Effector memory CD8-positive, alpha-beta T cell (primary cell): ENCODE data around the gene SERPINA5.

ENCODE experiments used
- ATAC-seq: fragments of 150-1000 bp; cut with Tn5 transposase; replicated peaks from 2 replicates; pipeline ENCODE4 v1.10.0; 2021; ENCODE audit warnings: mild to moderate bottlenecking, moderate library complexity
- DNase-seq, 3 experiments: peaks; one replicate each; pipeline ENCODE4 v3.0.0; 2021
- H3K27ac Mint-ChIP-seq, 2 donors: one replicate each; pipeline ENCODE4 v1.8.0; 2022; ENCODE audit warnings: mild to moderate bottlenecking in 2 of 2, mixed read lengths in 2 of 2, moderate library complexity in 2 of 2
- H3K27me3 Mint-ChIP-seq, 2 donors: one replicate each; pipeline ENCODE4 v1.8.0; 2022; ENCODE audit warnings: mixed read lengths in 2 of 2
- H3K36me3 Mint-ChIP-seq: one replicate; pipeline ENCODE4 v1.8.0; 2022; ENCODE audit warnings: mild to moderate bottlenecking, moderate library complexity, mixed read lengths; ENCODE audit not compliant: insufficient read depth
- H3K4me1 Mint-ChIP-seq, 2 donors: one replicate each; pipeline ENCODE4 v1.8.0; 2022; ENCODE audit warnings: low read depth in 2 of 2, mixed read lengths in 2 of 2
- H3K4me3 Mint-ChIP-seq, 2 donors: one replicate each; pipeline ENCODE4 v1.8.0; 2022; ENCODE audit warnings: mild to moderate bottlenecking in 2 of 2, mixed read lengths in 2 of 2, moderate library complexity in 2 of 2
- H3K9me3 Mint-ChIP-seq, 2 donors: one replicate each; pipeline ENCODE4 v1.8.0; 2022; ENCODE audit warnings: mixed read lengths in 2 of 2

SERPINA5 gene

GRCh38 chr14:94560751-94561655, 20.2 kb upstream of the SERPINA5 start, which contains the start of gene SERPINA4:
SERPINA4 (plus strand) TSS chr14:94561442; CDS start chr14:94563483, 2,041 bp downstream.
- Mint-ChIP-seq H3K27me3 (peaks cover 41 to 68% of the 10 kb centered on the region in 2 donors), H3K4me1 (no peaks in the 10 kb centered on the region), H3K36me3 (no peaks in the 10 kb centered on the region), H3K4me3 (no peak within 1 kb of the TSS), H3K9me3 (peaks cover 0 to 9% of the 10 kb centered on the region in 2 donors), H3K27ac (no peak within 1 kb of the TSS)
- DNase-seq (no peak), ATAC-seq (no peak)

GRCh38 chr14:94561656-94562010, 19.6 kb upstream of the SERPINA5 start:
- Mint-ChIP-seq H3K27ac (no peak overlapping the region), H3K36me3 (no peaks in the 10 kb centered on the region), H3K4me1 (no peaks in the 10 kb centered on the region), H3K4me3 (no peak overlapping the region), H3K27me3 (peaks cover 40 to 62% of the 10 kb centered on the region in 2 donors), H3K9me3 (peaks cover 2 to 5% of the 10 kb centered on the region in 2 donors)
- DNase-seq (no peak), ATAC-seq (no peak)

- no peaks in the 10 kb centered on the region for H3K4me1 Mint-ChIP-seq
- H3K27ac Mint-ChIP-seq, result no peak overlapping the region
- DNase-seq, result no peak
- no peaks in the 10 kb centered on the region for H3K36me3 Mint-ChIP-seq
- peaks cover 40 to 58% of the 10 kb centered on the region in 2 donors for H3K27me3 Mint-ChIP-seq
- H3K9me3 Mint-ChIP-seq, result peaks cover 1 to 2% of the 10 kb centered on the region in 2 donors
- ATAC-seq, result no peak
- H3K4me3 Mint-ChIP-seq, result no peak overlapping the region
Measured at GRCh38 chr14:94562022-94562421, 19.2 kb upstream of the SERPINA5 start.

- Mint-ChIP-seq H3K4me3 (no peak overlapping the region), H3K27me3 (peaks cover 35 to 51% of the 10 kb centered on the region in 2 donors), H3K36me3 (no peaks in the 10 kb centered on the region), H3K27ac (no peak overlapping the region), H3K9me3 (peaks cover 0 to 2% of the 10 kb centered on the region in 2 donors), H3K4me1 (no peaks in the 10 kb centered on the region)
- ATAC-seq, result no peak
- no peak for DNase-seq
Measured at GRCh38 chr14:94562941-94563883, 18.0 kb upstream of the SERPINA5 start.

GRCh38 chr14:94564381-94564780, 16.8 kb upstream of the SERPINA5 start:
- DNase-seq (no peak), ATAC-seq (no peak)
- Mint-ChIP-seq H3K4me3 (no peak overlapping the region), H3K27me3 (peaks cover 25 to 39% of the 10 kb centered on the region in 2 donors), H3K4me1 (no peaks in the 10 kb centered on the region), H3K27ac (no peak overlapping the region), H3K9me3 (peaks cover 0 to 2% of the 10 kb centered on the region in 2 donors), H3K36me3 (no peaks in the 10 kb centered on the region)

- Mint-ChIP-seq H3K36me3 (no peaks in the 10 kb centered on the region), H3K4me1 (no peaks in the 10 kb centered on the region), H3K4me3 (no peak overlapping the region), H3K27me3 (peaks cover 6 to 16% of the 10 kb centered on the region in 2 donors), H3K9me3 (peaks cover 0 to 2% of the 10 kb centered on the region in 2 donors), H3K27ac (no peak overlapping the region)
- no peak for DNase-seq
- ATAC-seq, result no peak
Measured at GRCh38 chr14:94568186-94568585, 13.0 kb upstream of the SERPINA5 start.

GRCh38 chr14:94569381-94570001, 11.7 kb upstream of the SERPINA5 start:
- ATAC-seq (no peak), DNase-seq (no peak)
- Mint-ChIP-seq H3K27me3 (peaks cover 0 to 8% of the 10 kb centered on the region in 2 donors), H3K4me1 (no peaks in the 10 kb centered on the region), H3K27ac (no peak overlapping the region), H3K36me3 (no peaks in the 10 kb centered on the region), H3K9me3 (peaks cover 0 to 2% of the 10 kb centered on the region in 2 donors), H3K4me3 (no peak overlapping the region)

GRCh38 chr14:94570002-94570400, 11.2 kb upstream of the SERPINA5 start:
- ATAC-seq (no peak), DNase-seq (no peak)
- no peaks in the 10 kb centered on the region for H3K36me3 Mint-ChIP-seq
- H3K27me3 Mint-ChIP-seq, result peaks cover 0 to 8% of the 10 kb centered on the region in 2 donors
- no peak overlapping the region for H3K4me3 Mint-ChIP-seq
- H3K9me3 Mint-ChIP-seq, result peaks cover 0 to 2% of the 10 kb centered on the region in 2 donors
- no peaks in the 10 kb centered on the region for H3K4me1 Mint-ChIP-seq
- H3K27ac Mint-ChIP-seq, result no peak overlapping the region

- Mint-ChIP-seq H3K36me3 (no peaks in the 10 kb centered on the region), H3K9me3 (peaks cover 0 to 2% of the 10 kb centered on the region in 2 donors), H3K4me1 (no peaks in the 10 kb centered on the region), H3K27me3 (peaks cover 0 to 8% of the 10 kb centered on the region in 2 donors), H3K27ac (no peak overlapping the region), H3K4me3 (no peak overlapping the region)
- no peak for ATAC-seq
- DNase-seq, result no peak
Measured at GRCh38 chr14:94570440-94570839, 10.8 kb upstream of the SERPINA5 start.

- H3K9me3 Mint-ChIP-seq, result peaks cover 0 to under 1% of the 10 kb centered on the region in 2 donors
- no peak overlapping the region for H3K4me3 Mint-ChIP-seq
- no peaks in the 10 kb centered on the region for H3K36me3 Mint-ChIP-seq
- no peaks in the 10 kb centered on the region for H3K4me1 Mint-ChIP-seq
- ATAC-seq, result no peak
- no peak for DNase-seq
- H3K27ac Mint-ChIP-seq, result no peak overlapping the region
- peaks cover 0 to 8% of the 10 kb centered on the region in 2 donors for H3K27me3 Mint-ChIP-seq
Measured at GRCh38 chr14:94571395-94571794, 9.8 kb upstream of the SERPINA5 start.

GRCh38 chr14:94571950-94572349, 9.3 kb upstream of the SERPINA5 start:
- Mint-ChIP-seq H3K27me3 (peaks cover 0 to 8% of the 10 kb centered on the region in 2 donors), H3K4me1 (no peaks in the 10 kb centered on the region), H3K27ac (no peak overlapping the region), H3K4me3 (no peak overlapping the region), H3K9me3 (no peaks in the 10 kb centered on the region), H3K36me3 (no peaks in the 10 kb centered on the region)
- DNase-seq (no peak), ATAC-seq (no peak)

GRCh38 chr14:94572637-94573303, 8.5 kb upstream of the SERPINA5 start:
- Mint-ChIP-seq H3K4me1 (no peaks in the 10 kb centered on the region), H3K4me3 (no peak overlapping the region), H3K9me3 (no peaks in the 10 kb centered on the region), H3K27ac (no peak overlapping the region), H3K36me3 (no peaks in the 10 kb centered on the region), H3K27me3 (peaks cover 0 to 8% of the 10 kb centered on the region in 2 donors)
- DNase-seq (no peak), ATAC-seq (no peak)
